ENCODE data around the gene ITIH3.

GRCh38 chr3:52835766-52836470 lies 41.3 kb downstream of the ITIH3 start:
- TF ChIP-seq POLR2A (IDR thresholded peaks at IDR 0.05) = no peak
- TF ChIP-seq, protein P1, sequence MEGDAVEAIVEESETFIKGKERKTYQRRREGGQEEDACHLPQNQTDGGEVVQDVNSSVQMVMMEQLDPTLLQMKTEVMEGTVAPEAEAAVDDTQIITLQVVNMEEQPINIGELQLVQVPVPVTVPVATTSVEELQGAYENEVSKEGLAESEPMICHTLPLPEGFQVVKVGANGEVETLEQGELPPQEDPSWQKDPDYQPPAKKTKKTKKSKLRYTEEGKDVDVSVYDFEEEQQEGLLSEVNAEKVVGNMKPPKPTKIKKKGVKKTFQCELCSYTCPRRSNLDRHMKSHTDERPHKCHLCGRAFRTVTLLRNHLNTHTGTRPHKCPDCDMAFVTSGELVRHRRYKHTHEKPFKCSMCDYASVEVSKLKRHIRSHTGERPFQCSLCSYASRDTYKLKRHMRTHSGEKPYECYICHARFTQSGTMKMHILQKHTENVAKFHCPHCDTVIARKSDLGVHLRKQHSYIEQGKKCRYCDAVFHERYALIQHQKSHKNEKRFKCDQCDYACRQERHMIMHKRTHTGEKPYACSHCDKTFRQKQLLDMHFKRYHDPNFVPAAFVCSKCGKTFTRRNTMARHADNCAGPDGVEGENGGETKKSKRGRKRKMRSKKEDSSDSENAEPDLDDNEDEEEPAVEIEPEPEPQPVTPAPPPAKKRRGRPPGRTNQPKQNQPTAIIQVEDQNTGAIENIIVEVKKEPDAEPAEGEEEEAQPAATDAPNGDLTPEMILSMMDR (IDR thresholded peaks at IDR 0.05) = no peak
- no peak for TF ChIP-seq EP300 (IDR thresholded peaks at IDR 0.05)

Measured in sigmoid colon (tissue), 4 donors.